ENCODE measurements around the gene TUBB. TPM values are rescaled to one million over a fixed set of nuclear protein-coding genes. Genes with fewer than 3 reads are reported as not detected.

The TUBB gene
- total and polyA plus RNA-seq, 2 of the 8 experiments (the other 6 are each of a cell fraction or from before 2014, with no cell fraction given): 1,880 to 3,022 TPM

Small RNA genes within 50 kb of the gene (small RNA-seq; reads per million reads assigned to genes)
- gene RF00019 (ENCODE audit: insufficient read depth): not detected
- gene RN7SL353P (ENCODE audit: insufficient read depth): not detected

Other genes with a start within 250 kb of the TUBB start
- 24.4 and 28.0 TPM in 2 replicates for gene HLA-E, start 230.8 kb upstream of the TUBB start, total RNA-seq (2021; fragmentation: NEBNext Ultra II Directional; extraction: Animal tissue kit (Norgen Biotek cat#: 25700))
- gene HLA-E, start 230.8 kb upstream of the TUBB start, polyA plus RNA-seq (2011; rRNA removed): 20.2 and 26.1 TPM in 2 replicates
- gene GNL1, start 163.9 kb upstream of the TUBB start, total RNA-seq (2021; fragmentation: NEBNext Ultra II Directional; extraction: Animal tissue kit (Norgen Biotek cat#: 25700)): 67.8 and 75.4 TPM in 2 replicates
- 42.4 and 52.9 TPM in 2 replicates for gene GNL1, start 163.9 kb upstream of the TUBB start, polyA plus RNA-seq (2011; rRNA removed)
- 10.5 and 11.6 TPM in 2 replicates for gene PRR3, start 163.1 kb upstream of the TUBB start, total RNA-seq (2021; fragmentation: NEBNext Ultra II Directional; extraction: Animal tissue kit (Norgen Biotek cat#: 25700))
- gene PRR3, start 163.1 kb upstream of the TUBB start, polyA plus RNA-seq (2011; rRNA removed): 24.2 and 24.3 TPM in 2 replicates
- gene ABCF1, start 148.9 kb upstream of the TUBB start, total RNA-seq (2021; fragmentation: NEBNext Ultra II Directional; extraction: Animal tissue kit (Norgen Biotek cat#: 25700)): 119 and 123 TPM in 2 replicates
- 48.8 and 59.5 TPM in 2 replicates for gene ABCF1, start 148.9 kb upstream of the TUBB start, polyA plus RNA-seq (2011; rRNA removed)
- gene PPP1R10, start 103.1 kb upstream of the TUBB start, total RNA-seq (2021; fragmentation: NEBNext Ultra II Directional; extraction: Animal tissue kit (Norgen Biotek cat#: 25700)): 78.9 and 89.1 TPM in 2 replicates
- gene PPP1R10, start 103.1 kb upstream of the TUBB start, polyA plus RNA-seq (2011; rRNA removed): 23.9 and 25.3 TPM in 2 replicates
- gene MRPS18B, start 102.5 kb upstream of the TUBB start, total RNA-seq (2021; fragmentation: NEBNext Ultra II Directional; extraction: Animal tissue kit (Norgen Biotek cat#: 25700)): 57.8 and 60.7 TPM in 2 replicates
- gene MRPS18B, start 102.5 kb upstream of the TUBB start, polyA plus RNA-seq (2011; rRNA removed): 75.8 and 83.3 TPM in 2 replicates
- 14.6 and 15.9 TPM in 2 replicates for gene ATAT1, start 93.5 kb upstream of the TUBB start, total RNA-seq (2021; fragmentation: NEBNext Ultra II Directional; extraction: Animal tissue kit (Norgen Biotek cat#: 25700))
- gene ATAT1, start 93.5 kb upstream of the TUBB start, polyA plus RNA-seq (2011; rRNA removed): 14.4 and 18.3 TPM in 2 replicates
- gene C6orf136, start 73.2 kb upstream of the TUBB start, total RNA-seq (2021; fragmentation: NEBNext Ultra II Directional; extraction: Animal tissue kit (Norgen Biotek cat#: 25700)): 18.2 and 20.8 TPM in 2 replicates
- gene C6orf136, start 73.2 kb upstream of the TUBB start, polyA plus RNA-seq (2011; rRNA removed): 23.1 and 30.4 TPM in 2 replicates
- 27.4 and 29.4 TPM in 2 replicates for gene DHX16, start 47.3 kb upstream of the TUBB start, total RNA-seq (2021; fragmentation: NEBNext Ultra II Directional; extraction: Animal tissue kit (Norgen Biotek cat#: 25700))
- gene DHX16, start 47.3 kb upstream of the TUBB start, polyA plus RNA-seq (2011; rRNA removed): 44.4 and 53.8 TPM in 2 replicates
- 23.6 and 25.1 TPM in 2 replicates for gene PPP1R18, start 33.7 kb upstream of the TUBB start, total RNA-seq (2021; fragmentation: NEBNext Ultra II Directional; extraction: Animal tissue kit (Norgen Biotek cat#: 25700))
- 29.1 and 33.2 TPM in 2 replicates for gene PPP1R18, start 33.7 kb upstream of the TUBB start, polyA plus RNA-seq (2011; rRNA removed)
- gene NRM, start 29.4 kb upstream of the TUBB start, total RNA-seq (2021; fragmentation: NEBNext Ultra II Directional; extraction: Animal tissue kit (Norgen Biotek cat#: 25700)): 27.3 and 28.0 TPM in 2 replicates
- 50.4 and 55.4 TPM in 2 replicates for gene NRM, start 29.4 kb upstream of the TUBB start, polyA plus RNA-seq (2011; rRNA removed)
- gene MDC1, start 3.1 kb upstream of the TUBB start, total RNA-seq (2021; fragmentation: NEBNext Ultra II Directional; extraction: Animal tissue kit (Norgen Biotek cat#: 25700)): 68.0 and 81.1 TPM in 2 replicates
- gene MDC1, start 3.1 kb upstream of the TUBB start, polyA plus RNA-seq (2011; rRNA removed): 29.9 and 40.9 TPM in 2 replicates
- 85.4 and 87.5 TPM in 2 replicates for gene FLOT1, start 22.3 kb downstream of the TUBB start, total RNA-seq (2021; fragmentation: NEBNext Ultra II Directional; extraction: Animal tissue kit (Norgen Biotek cat#: 25700))
- gene FLOT1, start 22.3 kb downstream of the TUBB start, polyA plus RNA-seq (2011; rRNA removed): 88.1 and 103 TPM in 2 replicates
- 26.2 and 26.5 TPM in 2 replicates for gene IER3, start 24.2 kb downstream of the TUBB start, total RNA-seq (2021; fragmentation: NEBNext Ultra II Directional; extraction: Animal tissue kit (Norgen Biotek cat#: 25700))
- 11.9 and 13.4 TPM in 2 replicates for gene IER3, start 24.2 kb downstream of the TUBB start, polyA plus RNA-seq (2011; rRNA removed)
- 181 and 182 TPM in 2 replicates for gene DDR1, start 164.2 kb downstream of the TUBB start, total RNA-seq (2021; fragmentation: NEBNext Ultra II Directional; extraction: Animal tissue kit (Norgen Biotek cat#: 25700))
- 99.4 and 134 TPM in 2 replicates for gene DDR1, start 164.2 kb downstream of the TUBB start, polyA plus RNA-seq (2011; rRNA removed)
- gene GTF2H4, start 187.9 kb downstream of the TUBB start, total RNA-seq (2021; fragmentation: NEBNext Ultra II Directional; extraction: Animal tissue kit (Norgen Biotek cat#: 25700)): 49.5 and 53.4 TPM in 2 replicates
- 42.3 and 46.2 TPM in 2 replicates for gene GTF2H4, start 187.9 kb downstream of the TUBB start, polyA plus RNA-seq (2011; rRNA removed)
- 41.2 and 47.7 TPM in 2 replicates for gene VARS2, start 193.9 kb downstream of the TUBB start, total RNA-seq (2021; fragmentation: NEBNext Ultra II Directional; extraction: Animal tissue kit (Norgen Biotek cat#: 25700))
- gene VARS2, start 193.9 kb downstream of the TUBB start, polyA plus RNA-seq (2011; rRNA removed): 26.8 and 34.8 TPM in 2 replicates
- not detected in 2 replicates for gene SFTA2, start 211.8 kb downstream of the TUBB start, total RNA-seq (2021; fragmentation: NEBNext Ultra II Directional; extraction: Animal tissue kit (Norgen Biotek cat#: 25700))
- gene SFTA2, start 211.8 kb downstream of the TUBB start, polyA plus RNA-seq (2011; rRNA removed): not detected in 2 replicates
- gene MUCL3, start 220.6 kb downstream of the TUBB start, total RNA-seq (2021; fragmentation: NEBNext Ultra II Directional; extraction: Animal tissue kit (Norgen Biotek cat#: 25700)): 0.08 and 0.37 TPM in 2 replicates
- gene MUCL3, start 220.6 kb downstream of the TUBB start, polyA plus RNA-seq (2011; rRNA removed): 0.15 and 0.22 TPM in 2 replicates